Kidney (tissue), 14 donors: ENCODE measurements around the gene PRELP. TPM values are rescaled to one million over a fixed set of nuclear protein-coding genes. Genes with fewer than 3 reads are reported as not detected.

Experiments
- DNase-seq, 5 donors: peaks; one replicate each; pipeline ENCODE4 v3.0.0-alpha.2; 2013 to 2020
- FAIRE-seq: peaks from 2 replicates; lab custom pipeline; 2012; peaks lifted over from hg19 to GRCh38; lab: Jason Lieb, UNC
- H3K27ac ChIP-seq, 2 donors: one replicate each; pipeline ENCODE4 v1.7.0; 2013; ENCODE audit warnings: low read depth in 2 of 2, low read length in 2 of 2, inconsistent platforms in 1 of 2
- H3K27me3 ChIP-seq: one replicate; pipeline ENCODE4 v1.7.1; 2013; ENCODE audit warnings: low read length, inconsistent platforms; ENCODE audit not compliant: control insufficient read depth, insufficient read depth
- H3K36me3 ChIP-seq, 3 donors: one replicate each; pipeline versions ENCODE4 v1.7.0 to v1.7.1; 2013; ENCODE audit warnings: low read length in 3 of 3, control low read depth in 1 of 3, inconsistent platforms in 1 of 3; ENCODE audit not compliant: insufficient read depth in 3 of 3, control insufficient read depth in 2 of 3
- H3K4me1 ChIP-seq, 3 donors: one replicate each; pipeline versions ENCODE4 v1.7.0 to v1.7.1; 2013; ENCODE audit warnings: low read length in 3 of 3, inconsistent platforms in 1 of 3, low read depth in 1 of 3; ENCODE audit not compliant: control insufficient read depth in 2 of 3, insufficient read depth in 2 of 3
- H3K4me3 ChIP-seq, 3 donors: one replicate each; pipeline versions ENCODE4 v1.7.0 to v1.8.1; 2013; ENCODE audit warnings: low read length in 3 of 3, control low read depth in 1 of 3, inconsistent platforms in 1 of 3
- H3K9ac ChIP-seq, 3 donors: one replicate each; pipeline versions ENCODE4 v1.7.0 to v1.7.1; 2013; ENCODE audit warnings: low read length in 3 of 3, control low read depth in 1 of 3, inconsistent platforms in 1 of 3
- H3K9me3 ChIP-seq, 3 donors: one replicate each; pipeline versions ENCODE4 v1.7.0 to v1.7.1; 2013; ENCODE audit warnings: low read length in 3 of 3, control low read depth in 1 of 3, inconsistent platforms in 1 of 3; ENCODE audit not compliant: control insufficient read depth in 2 of 3, insufficient read depth in 1 of 3
- intact Hi-C: fragments of 100-400 bp; cut with DNase I; formaldehyde crosslinking; loops from one replicate; pipeline ENCODE4 v1.11.1; 2022
- polyA plus RNA-seq: library from polyadenylated mRNA; stranded (reverse); fragments of 350-450 nt; fragmentation: Illumina TruSeq; extraction: RNeasy Lipid Tissue Mini Kit (QIAGEN cat#74804); gene quantifications from one replicate; pipeline ENCODE4 v1.2.3, GENCODE V29; 2014; ENCODE audit warnings: low read depth, low replicate concordance; ENCODE audit not compliant: insufficient read depth
- total RNA-seq: library from RNA; stranded (reverse); fragmentation: NEBNext Ultra II Directional; extraction: Animal tissue kit (Norgen Biotek cat#: 25700); gene quantifications from one replicate; pipeline ENCODE4 v1.2.1, GENCODE V29; 2021
- TF ChIP-seq, protein P1 (sequence below): IDR thresholded peaks from 3 replicates; pipeline ENCODE4 v1.5.1; 2012; ENCODE audit warnings: mild to moderate bottlenecking, moderate library complexity, borderline replicate concordance; ENCODE audit not compliant: insufficient read depth; ENCODE audit errors: extremely low read depth
- donor health status: control.
- donor health status: control.
- donor health status: control.
- donor health status: control.
- donor health status: control.
- donor health status: DM: yes; HTN: yes; CAD: no.
- donor health status: Normal renal cell carcinoma (clear cell type).

Gene PRELP
- total and polyA plus RNA-seq, 2 donors from 2014 or later, result 9.5 to 24.5 TPM

DNA sequence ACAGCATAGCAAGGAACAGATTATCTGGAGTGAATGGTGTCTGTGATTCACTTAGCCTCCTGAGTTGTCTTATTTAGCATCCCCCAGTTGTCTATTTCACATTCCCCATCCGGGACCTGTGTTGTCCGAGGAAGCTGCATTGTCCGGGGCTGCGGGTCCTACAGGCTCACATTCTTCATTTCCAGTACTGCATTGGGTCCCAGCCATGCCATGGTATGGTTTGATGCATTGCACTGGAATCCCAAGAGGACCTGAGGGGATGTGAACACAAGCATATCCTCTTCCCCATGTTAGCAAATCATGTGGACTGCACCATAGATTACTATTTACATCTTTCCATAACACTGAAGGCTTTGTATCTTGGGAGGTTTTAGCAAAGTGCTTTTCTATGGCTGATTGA is 48.2 kb upstream of the PRELP start:
- TF ChIP-seq, protein P1, sequence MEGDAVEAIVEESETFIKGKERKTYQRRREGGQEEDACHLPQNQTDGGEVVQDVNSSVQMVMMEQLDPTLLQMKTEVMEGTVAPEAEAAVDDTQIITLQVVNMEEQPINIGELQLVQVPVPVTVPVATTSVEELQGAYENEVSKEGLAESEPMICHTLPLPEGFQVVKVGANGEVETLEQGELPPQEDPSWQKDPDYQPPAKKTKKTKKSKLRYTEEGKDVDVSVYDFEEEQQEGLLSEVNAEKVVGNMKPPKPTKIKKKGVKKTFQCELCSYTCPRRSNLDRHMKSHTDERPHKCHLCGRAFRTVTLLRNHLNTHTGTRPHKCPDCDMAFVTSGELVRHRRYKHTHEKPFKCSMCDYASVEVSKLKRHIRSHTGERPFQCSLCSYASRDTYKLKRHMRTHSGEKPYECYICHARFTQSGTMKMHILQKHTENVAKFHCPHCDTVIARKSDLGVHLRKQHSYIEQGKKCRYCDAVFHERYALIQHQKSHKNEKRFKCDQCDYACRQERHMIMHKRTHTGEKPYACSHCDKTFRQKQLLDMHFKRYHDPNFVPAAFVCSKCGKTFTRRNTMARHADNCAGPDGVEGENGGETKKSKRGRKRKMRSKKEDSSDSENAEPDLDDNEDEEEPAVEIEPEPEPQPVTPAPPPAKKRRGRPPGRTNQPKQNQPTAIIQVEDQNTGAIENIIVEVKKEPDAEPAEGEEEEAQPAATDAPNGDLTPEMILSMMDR, result no peak
- Histone ChIP-seq H3K9ac (no peak overlapping the region), H3K9me3 (no peaks in the 10 kb centered on the region), H3K4me3 (no peak overlapping the region), H3K27ac (no peak overlapping the region), H3K27me3 (no peaks in the 10 kb centered on the region), H3K36me3 (no peaks in the 10 kb centered on the region), H3K4me1 (peaks cover 0 to 9% (median 5%) of the 10 kb centered on the region in 3 donors)
- FAIRE-seq, result no peak
- DNase-seq, result peak in 1 of 5 donors; percentile 8
- intact Hi-C loops, result no loop called here

DNA sequence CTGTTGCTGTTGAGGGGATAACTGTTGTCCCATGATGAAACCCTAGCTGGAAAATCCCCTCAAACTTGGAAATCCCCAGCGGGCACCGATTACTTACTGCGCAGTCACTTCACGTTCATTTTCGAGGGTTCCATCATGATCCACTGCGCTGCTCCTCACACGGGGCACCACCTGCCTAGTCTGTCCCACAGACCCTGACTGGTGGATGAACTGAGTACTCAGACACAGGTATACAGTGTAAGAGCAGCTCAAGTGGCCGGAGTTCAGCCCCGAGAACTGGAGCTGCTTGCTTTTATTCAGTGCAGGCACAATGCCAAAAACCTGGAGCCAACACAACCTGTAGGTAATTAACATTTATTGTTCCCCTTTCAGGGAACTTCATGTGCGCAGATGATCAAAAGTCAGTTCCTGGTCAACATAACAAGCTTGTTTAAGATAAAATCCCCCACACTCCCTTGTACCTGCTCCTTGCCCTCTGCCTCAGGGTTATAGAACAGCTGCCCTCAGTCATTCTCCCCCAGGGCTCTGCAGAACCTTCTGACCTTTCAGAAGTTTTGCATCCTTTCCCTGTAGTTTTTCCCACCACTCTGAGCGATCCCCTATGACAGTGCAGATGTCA is 46.5 kb upstream of the PRELP start:
- H3K4me3 ChIP-seq, result no peak overlapping the region
- H3K9me3 ChIP-seq, result no peaks in the 10 kb centered on the region
- intact Hi-C loops, result no loop called here
- H3K9ac ChIP-seq, result no peak overlapping the region
- peaks cover 0 to 9% (median 5%) of the 10 kb centered on the region in 3 donors for H3K4me1 ChIP-seq
- peak in 1 of 5 donors; percentile 38 for DNase-seq
- H3K27ac ChIP-seq, result no peak overlapping the region
- TF ChIP-seq, protein P1, result no peak
- H3K36me3 ChIP-seq, result no peaks in the 10 kb centered on the region
- no peak for FAIRE-seq
- H3K27me3 ChIP-seq, result no peaks in the 10 kb centered on the region

DNA sequence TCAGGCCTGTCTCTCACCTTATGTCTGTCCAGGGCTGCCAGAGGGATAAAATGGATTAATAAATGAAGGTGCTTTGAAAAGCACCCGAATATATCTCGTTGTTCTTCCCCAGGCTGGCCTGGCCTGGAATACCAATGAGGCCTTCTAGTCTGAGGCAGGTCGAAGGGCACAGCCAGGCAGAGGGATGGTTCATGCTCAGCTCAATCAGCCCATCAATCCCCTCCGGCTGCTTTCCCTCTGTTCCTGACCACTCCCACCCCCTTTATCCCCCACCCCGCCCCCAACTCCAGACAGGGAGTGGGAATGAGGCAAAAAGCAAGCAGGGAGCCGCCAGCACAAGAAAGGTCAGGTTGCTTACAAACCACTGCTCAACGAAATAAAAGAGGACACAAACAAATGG is 40.0 kb upstream of the PRELP start:
- Histone ChIP-seq H3K4me3 (no peak overlapping the region), H3K27ac (no peak overlapping the region), H3K36me3 (no peaks in the 10 kb centered on the region), H3K4me1 (peaks cover 0 to 2% (median 0%) of the 10 kb centered on the region in 3 donors), H3K9ac (no peak overlapping the region), H3K9me3 (no peaks in the 10 kb centered on the region), H3K27me3 (no peaks in the 10 kb centered on the region)
- intact Hi-C loops, result no loop called here
- TF ChIP-seq, protein P1, result no peak
- DNase-seq, result no peak
- no peak for FAIRE-seq
